HUES48 (cell line): ENCODE data around the gene FAM53A.

Experiments
- H3K27ac ChIP-seq: one replicate; pipeline ENCODE4 v1.7.0; 2013; ENCODE audit warnings: low read depth, low read length, inconsistent platforms
- H3K27me3 ChIP-seq: 2 replicates; pipeline ENCODE4 v1.6.1; 2013; ENCODE audit warnings: mild to moderate bottlenecking, low read length; ENCODE audit not compliant: control insufficient read depth, insufficient read depth
- H3K36me3 ChIP-seq: 2 replicates; pipeline ENCODE4 v1.6.1; 2013; ENCODE audit warnings: low read length; ENCODE audit not compliant: control insufficient read depth, insufficient read depth
- H3K4me1 ChIP-seq: 2 replicates; pipeline ENCODE4 v1.6.1; 2013; ENCODE audit warnings: mild to moderate bottlenecking, low read length; ENCODE audit not compliant: control insufficient read depth, insufficient read depth
- H3K4me3 ChIP-seq: 2 replicates; pipeline ENCODE4 v1.5.1; 2013; ENCODE audit warnings: mild to moderate bottlenecking, low read depth, low read length
- H3K9ac ChIP-seq: 2 replicates; pipeline ENCODE4 v1.6.1; 2013; ENCODE audit warnings: mild to moderate bottlenecking, low read depth, low read length, moderate library complexity
- H3K9me3 ChIP-seq: 2 replicates; pipeline ENCODE4 v1.6.1; 2013; ENCODE audit warnings: low read length; ENCODE audit not compliant: control insufficient read depth, insufficient read depth

Gene FAM53A

GRCh38 chr4:1655081-1655480, 29.0 kb downstream of the FAM53A start:
- H3K27me3 ChIP-seq: no peaks in the 10 kb centered on the region
- no peaks in the 10 kb centered on the region for H3K36me3 ChIP-seq
- no peak overlapping the region for H3K4me3 ChIP-seq
- no peak overlapping the region for H3K27ac ChIP-seq
- H3K9me3 ChIP-seq: no peaks in the 10 kb centered on the region
- H3K4me1 ChIP-seq: no peaks in the 10 kb centered on the region
- H3K9ac ChIP-seq: no peak overlapping the region

DNA sequence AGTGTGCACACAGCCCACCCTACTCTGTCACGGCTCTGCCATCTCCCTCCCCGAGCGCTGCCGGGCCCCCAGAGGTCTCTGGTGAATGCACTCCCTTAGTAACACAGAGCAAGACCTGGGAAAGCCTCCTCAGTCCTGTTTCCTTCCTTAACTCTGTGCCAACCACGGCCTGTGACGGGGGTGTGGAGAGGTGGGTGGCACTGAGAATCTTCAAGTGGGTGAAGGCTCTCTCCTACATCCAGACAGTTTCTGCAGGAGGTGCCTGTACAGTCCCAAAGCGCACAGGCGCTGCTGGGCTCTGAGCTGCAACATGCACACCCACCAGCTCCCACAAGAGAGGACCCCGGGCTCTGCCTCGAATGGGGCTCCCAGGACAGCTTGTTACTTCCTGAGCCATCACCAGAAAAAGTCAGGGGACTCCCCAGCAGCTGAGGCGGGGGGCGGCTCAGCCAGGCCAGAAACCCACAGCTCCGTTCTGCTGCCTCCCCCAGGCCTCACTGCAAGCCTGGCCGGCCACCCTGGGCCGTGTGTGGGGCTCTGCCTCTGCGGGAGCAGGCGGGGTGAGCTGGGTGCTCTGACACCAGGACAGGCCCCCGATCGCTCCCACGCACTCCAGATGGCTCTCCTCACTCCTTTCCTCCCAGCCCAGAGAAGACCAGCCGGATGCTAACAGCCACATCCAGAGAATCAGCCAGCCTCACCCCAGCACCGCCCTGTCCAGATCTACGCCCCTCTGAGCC, 29.7 kb downstream of the FAM53A start:
- Histone ChIP-seq H3K27ac (no peak overlapping the region), H3K27me3 (no peaks in the 10 kb centered on the region), H3K9ac (no peak overlapping the region), H3K4me3 (no peak overlapping the region), H3K36me3 (no peaks in the 10 kb centered on the region), H3K4me1 (no peaks in the 10 kb centered on the region), H3K9me3 (no peaks in the 10 kb centered on the region)

- Histone ChIP-seq H3K27ac (no peak overlapping the region), H3K4me3 (no peak overlapping the region), H3K9me3 (no peaks in the 10 kb centered on the region), H3K4me1 (no peaks in the 10 kb centered on the region), H3K9ac (no peak overlapping the region), H3K36me3 (no peaks in the 10 kb centered on the region), H3K27me3 (no peaks in the 10 kb centered on the region)
Observed at GRCh38 chr4:1653776-1654175, 30.3 kb downstream of the FAM53A start.

- Histone ChIP-seq H3K27ac (no peak overlapping the region), H3K9ac (no peak overlapping the region), H3K4me1 (no peaks in the 10 kb centered on the region), H3K27me3 (no peaks in the 10 kb centered on the region), H3K36me3 (no peaks in the 10 kb centered on the region), H3K4me3 (no peak overlapping the region), H3K9me3 (no peaks in the 10 kb centered on the region)
Observed at GRCh38 chr4:1652088-1652487, 32.0 kb downstream of the FAM53A start.

DNA sequence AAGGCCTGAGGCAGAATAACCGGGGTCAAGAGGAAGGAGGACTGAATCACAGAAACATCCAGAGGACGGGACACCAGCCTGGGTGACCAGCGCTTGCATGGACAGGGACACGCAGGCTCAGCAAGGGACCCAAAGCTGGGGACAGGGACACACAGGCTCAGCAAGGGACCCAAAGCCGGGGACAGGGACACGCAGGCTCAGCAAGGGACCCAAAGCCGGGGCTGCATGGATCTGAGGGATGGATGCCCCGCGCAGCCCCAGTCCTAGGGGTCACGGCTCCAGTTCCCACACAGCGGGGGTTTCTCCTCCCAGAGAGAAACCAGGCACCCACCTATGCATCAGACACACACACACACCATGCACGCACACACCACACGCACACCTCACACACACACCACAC, 32.5 kb downstream of the FAM53A start:
- Histone ChIP-seq H3K27ac (no peak overlapping the region), H3K4me1 (no peaks in the 10 kb centered on the region), H3K4me3 (no peak overlapping the region), H3K9ac (no peak overlapping the region), H3K27me3 (no peaks in the 10 kb centered on the region), H3K36me3 (no peaks in the 10 kb centered on the region), H3K9me3 (no peaks in the 10 kb centered on the region)

- H3K27ac ChIP-seq: no peak overlapping the region
- no peaks in the 10 kb centered on the region for H3K36me3 ChIP-seq
- no peak overlapping the region for H3K9ac ChIP-seq
- 0 out of 2 replicates have a peak, but pooled peaks cover 7% of the 10 kb centered on the region for H3K4me1 ChIP-seq
- H3K4me3 ChIP-seq: no peak overlapping the region
- no peaks in the 10 kb centered on the region for H3K9me3 ChIP-seq
- no peaks in the 10 kb centered on the region for H3K27me3 ChIP-seq
Observed at GRCh38 chr4:1648962-1649361, 35.2 kb downstream of the FAM53A start.

DNA sequence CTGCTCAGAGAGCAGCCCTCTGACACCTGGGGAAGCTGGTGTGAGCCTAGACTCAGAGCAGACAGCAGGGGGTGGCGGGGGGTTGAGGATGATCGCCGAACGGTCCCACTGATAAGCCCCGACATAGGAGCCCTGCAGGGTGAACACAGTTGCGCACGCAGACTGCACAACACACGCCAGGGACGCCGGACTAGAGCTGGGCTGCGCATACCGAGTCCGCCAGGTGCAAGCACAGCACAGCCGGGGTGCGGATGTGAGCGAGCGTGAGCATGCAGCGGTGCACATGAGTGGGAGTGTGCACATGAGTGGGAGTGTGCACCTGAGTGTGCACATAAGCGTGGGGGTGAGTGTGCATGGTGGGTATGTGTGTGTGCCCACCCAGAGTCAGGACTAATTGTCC, 36.7 kb downstream of the FAM53A start:
- 0 out of 2 replicates have a peak, but pooled peaks cover 7% of the 10 kb centered on the region for H3K4me1 ChIP-seq

DNA sequence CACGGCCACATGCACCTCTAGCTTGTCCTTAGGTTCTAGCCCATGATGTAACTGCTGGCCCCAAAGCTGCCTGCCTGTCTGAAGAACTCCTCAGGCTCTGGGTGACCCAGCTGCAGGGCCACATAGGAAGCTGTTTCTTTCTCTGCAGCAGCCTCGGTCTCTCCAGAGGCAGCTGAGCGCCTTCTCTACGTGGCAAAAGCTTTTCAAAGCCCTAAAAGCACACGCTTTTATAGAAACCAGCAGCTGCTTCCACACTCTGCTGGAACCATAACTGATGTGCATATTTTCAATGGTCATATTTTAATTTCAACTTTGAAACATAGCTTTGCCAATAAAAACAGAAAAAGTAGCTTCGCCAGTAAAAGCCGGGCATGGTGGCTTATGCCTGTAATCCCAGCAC, 37.4 kb downstream of the FAM53A start:
- Histone ChIP-seq H3K27me3 (no peaks in the 10 kb centered on the region), H3K27ac (no peak overlapping the region), H3K36me3 (no peaks in the 10 kb centered on the region), H3K4me3 (no peak overlapping the region), H3K4me1 (0 out of 2 replicates have a peak, but pooled peaks cover 7% of the 10 kb centered on the region), H3K9me3 (no peaks in the 10 kb centered on the region), H3K9ac (no peak overlapping the region)

More for the DNA sequence above, 36.7 kb downstream of the FAM53A start:
- H3K9ac ChIP-seq: no peak overlapping the region
- no peaks in the 10 kb centered on the region for H3K36me3 ChIP-seq
- H3K27ac ChIP-seq: no peak overlapping the region
- no peak overlapping the region for H3K4me3 ChIP-seq
- no peaks in the 10 kb centered on the region for H3K27me3 ChIP-seq
- H3K9me3 ChIP-seq: no peaks in the 10 kb centered on the region

- H3K4me3 ChIP-seq: no peak overlapping the region
- no peak overlapping the region for H3K9ac ChIP-seq
- H3K27me3 ChIP-seq: no peaks in the 10 kb centered on the region
- no peaks in the 10 kb centered on the region for H3K36me3 ChIP-seq
- no peak overlapping the region for H3K27ac ChIP-seq
- no peaks in the 10 kb centered on the region for H3K9me3 ChIP-seq
- 0 out of 2 replicates have a peak, but pooled peaks cover 7% of the 10 kb centered on the region for H3K4me1 ChIP-seq
Observed at GRCh38 chr4:1644891-1645657, 39.0 kb downstream of the FAM53A start.

- H3K9ac ChIP-seq: no peak overlapping the region
- H3K36me3 ChIP-seq: no peaks in the 10 kb centered on the region
- H3K9me3 ChIP-seq: no peaks in the 10 kb centered on the region
- H3K27me3 ChIP-seq: no peaks in the 10 kb centered on the region
- 0 out of 2 replicates have a peak, but pooled peaks cover 7% of the 10 kb centered on the region for H3K4me1 ChIP-seq
- H3K4me3 ChIP-seq: no peak overlapping the region
- H3K27ac ChIP-seq: no peak overlapping the region
Observed at GRCh38 chr4:1643971-1644735, 40.0 kb downstream of the FAM53A start.
